K562 (cell line): Measurements from ENCODE around the gene KMT2D. TPM values are rescaled to one million over a fixed set of nuclear protein-coding genes. Genes with fewer than 3 reads are reported as not detected.

ENCODE experiments used
- ATAC-seq: fragments of 200-7000 bp; cut with Tn5 transposase; 3 replicates; pipeline ENCODE4 v1.9.1; 2020; ENCODE audit warnings: moderate library complexity
- BruUV-seq: library from RNA; stranded (reverse); fragments of 400-500 nt; replicated peaks from 2 replicates; lab custom pipeline; 2021; lab: Mats Ljungman, UMichigan
- CTCF ChIA-PET: fragments of 300-600 bp; formaldehyde crosslinking; extraction: SDS; loops from one replicate; lab custom pipeline; 2021; ENCODE audit warnings: low intra/inter-chr PET ratio; lab: Yijun Ruan, JAX
- POLR2A ChIA-PET: fragments of 300-600, 350-650 bp; sonication (Branson Sonifier 250); formaldehyde crosslinking; extraction: SDS; loops from one replicate; lab custom pipeline; 2021; ENCODE audit warnings: antibody characterized with exemption, inconsistent platforms; lab: Yijun Ruan, JAX
- DNase-seq, 4 experiments: peaks; one replicate each; pipeline versions ENCODE4 v3.0.0 to v3.0.0-alpha.2; 2011 to 2018; ENCODE audit warnings: low spot score in 3 of 4, mixed read lengths in 3 of 4; ENCODE audit errors: extremely low read depth in 1 of 4
- FAIRE-seq: peaks from 2 replicates; lab custom pipeline; 2011; peaks lifted over from hg19 to GRCh38; lab: Jason Lieb, UNC
- H2AFZ ChIP-seq: 2 replicates; pipeline ENCODE4 v1.6.0; 2011; ENCODE audit warnings: low read depth, low read length, control low read depth, inconsistent platforms
- H3K27ac ChIP-seq: fragments of 200-600 bp; 3 replicates; pipeline ENCODE4 v1.8.0; 2011; ENCODE audit warnings: low read depth, mild to moderate bottlenecking, control low read depth, inconsistent platforms, low read length, moderate library complexity, mixed read lengths; ENCODE audit errors: extremely low read depth
- H3K27me3 ChIP-seq, 2 experiments: fragments of 300-600 bp in 1 of 2; 2 replicates in 1 of 2; 3 replicates in 1 of 2; pipeline versions ENCODE4 v1.6.0 to v1.8.0; 2011; ENCODE audit warnings: inconsistent platforms in 2 of 2, low read length in 2 of 2, mild to moderate bottlenecking in 1 of 2, mixed read lengths in 1 of 2, moderate library complexity in 1 of 2; ENCODE audit not compliant: control insufficient read depth in 2 of 2, insufficient read depth in 2 of 2
- H3K36me3 ChIP-seq: fragments of 300-600 bp; 3 replicates; pipeline ENCODE4 v1.8.0; 2011; ENCODE audit warnings: mild to moderate bottlenecking, low read length, inconsistent platforms; ENCODE audit not compliant: control insufficient read depth, insufficient read depth
- H3K4me1 ChIP-seq, 2 experiments: fragments of 200-600 bp in 1 of 2; replicated peaks in 1 of 2; 2 replicates in 1 of 2; 3 replicates in 1 of 2; pipeline versions ENCODE4 v1.5.1 to v1.8.0; 2011; ENCODE audit warnings: inconsistent platforms in 2 of 2, low read length in 2 of 2, mild to moderate bottlenecking in 1 of 2, mixed read lengths in 1 of 2, moderate library complexity in 1 of 2; ENCODE audit not compliant: control insufficient read depth in 2 of 2, insufficient read depth in 2 of 2
- H3K4me2 ChIP-seq: 2 replicates; pipeline ENCODE4 v1.6.1; 2011; ENCODE audit warnings: low read length, control low read depth, inconsistent platforms, mixed read lengths; ENCODE audit not compliant: insufficient read depth
- H3K4me3 ChIP-seq: fragments of 200-600 bp; sonication (generic), shearing (Covaris generic); 2 replicates; pipeline ENCODE4 v1.5.1; 2016; ENCODE audit warnings: control low read depth, inconsistent platforms
- H3K79me2 ChIP-seq: fragments of 200-600 bp; 3 replicates; pipeline ENCODE4 v1.8.0; 2011; ENCODE audit warnings: low read length, inconsistent platforms; ENCODE audit not compliant: control insufficient read depth, insufficient read depth
- H3K9ac ChIP-seq, 2 experiments: 2 replicates each; pipeline versions ENCODE4 v1.6.0 to v1.6.1; 2011; ENCODE audit warnings: low read depth in 2 of 2, low read length in 2 of 2, control low read depth in 1 of 2, inconsistent platforms in 1 of 2, mild to moderate bottlenecking in 1 of 2, mixed read lengths in 1 of 2; ENCODE audit not compliant: insufficient read depth in 1 of 2
- H3K9me1 ChIP-seq: one replicate; pipeline ENCODE4 v1.6.0; 2011; ENCODE audit warnings: inconsistent platforms, mild to moderate bottlenecking, low read length, moderate library complexity; ENCODE audit not compliant: control insufficient read depth, insufficient read depth
- H3K9me3 ChIP-seq: replicated peaks from 2 replicates; pipeline ENCODE4 v1.5.1; 2011; ENCODE audit warnings: low read depth, low read length, inconsistent platforms; ENCODE audit not compliant: control insufficient read depth, insufficient read depth
- H4K20me1 ChIP-seq: replicated peaks from 2 replicates; pipeline ENCODE4 v1.6.1; 2011; ENCODE audit warnings: low read length, inconsistent platforms, mixed read lengths; ENCODE audit not compliant: control insufficient read depth, insufficient read depth
- CHD7 ChIP-seq: fragments of 200-600 bp; sonication (generic); IDR thresholded peaks from one replicate; pipeline ENCODE4 v1.6.1; 2012; ENCODE audit warnings: mild to moderate bottlenecking, low read depth, low read length, inconsistent platforms
- ELF4 ChIP-seq: fragments of 450-650 bp; formaldehyde crosslinking; IDR thresholded peaks from 2 replicates; pipeline ENCODE4 v1.4.0; 2022; ENCODE audit warnings: missing genetic modification characterization
- HIVEP1 ChIP-seq: fragments of 250-450 bp; sonication (Bioruptor Pico); IDR thresholded peaks from 2 replicates; pipeline ENCODE4 v1.4.0; 2020; ENCODE audit warnings: mild to moderate bottlenecking
- MNT ChIP-seq, 2 experiments: fragments of 450-650 bp; conservative IDR thresholded peaks; 2 replicates each; pipeline ENCODE4 v1.6.1; 2017; ENCODE audit warnings: mild to moderate bottlenecking in 2 of 2, moderate library complexity in 2 of 2
- RAD21 ChIP-seq, 2 experiments: fragments of 250-450 bp in 1 of 2; fragments of 450-650 bp in 1 of 2; sonication (Bioruptor Pico) in 1 of 2; formaldehyde crosslinking in 1 of 2; IDR thresholded peaks in 1 of 2; conservative IDR thresholded peaks in 1 of 2; 2 replicates each; pipeline versions ENCODE4 v1.4.0 to v1.8.0; 2020 to 2022; ENCODE audit warnings: mild to moderate bottlenecking in 2 of 2, moderate library complexity in 1 of 2
- SMC3 ChIP-seq: conservative IDR thresholded peaks from 2 replicates; pipeline ENCODE4 v1.6.1; 2011; ENCODE audit warnings: low read depth, low read length, improper control_type of control experiment; ENCODE audit not compliant: insufficient read depth
- SPI1 ChIP-seq: IDR thresholded peaks from 2 replicates; pipeline ENCODE4 v1.6.1; 2011; ENCODE audit warnings: low read depth, low read length, control low read depth, borderline replicate concordance
- TSC22D4 ChIP-seq: fragments of 450-650 bp; IDR thresholded peaks from 2 replicates; pipeline ENCODE4 v1.6.1; 2016; ENCODE audit warnings: missing genetic modification characterization, missing biosample characterization, control low read depth
- WGBS: fragments of 100-300 bp; shearing (Covaris generic); methylation state at CpG from one replicate; pipeline ENCODE4 v1.1.6; 2016; ENCODE audit warnings: low coverage, mixed read lengths; ENCODE audit not compliant: insufficient coverage; ENCODE audit errors: missing lambda C conversion rate; 5-methylcytosine and 5-hydroxymethylcytosine counted together
- in situ Hi-C: fragments of 300-500 bp; cut with MboI; formaldehyde crosslinking; loops from 4 replicates; pipeline ENCODE4 v1.15.0; 2018; ENCODE audit warnings: inconsistent platforms, mixed read lengths
- intact Hi-C: fragments of 100-400 bp; cut with micrococcal nuclease; formaldehyde crosslinking; loops from 2 replicates; pipeline ENCODE4 v1.14.2; 2022
- polyA plus RNA-seq, 8 experiments: library from polyadenylated mRNA; depleted of rRNA in 4 of 8; stranded (reverse) in 5 of 8; unstranded in 3 of 8; fragments of >200 nt; fragmentation: Nextera tagmentation in 2 of 8; fragmentation: Illumina TruSeq in 1 of 8; extraction: Ambion mirVana in 2 of 8; extraction: Trizol in 1 of 8; gene quantifications; 2 replicates each; pipeline versions ENCODE4 v1.2.1 to v1.2.3, GENCODE V29; 2011 to 2014; ENCODE audit warnings: inconsistent platforms in 1 of 8, missing spikeins in 1 of 8
- total RNA-seq, 7 experiments: library from RNA; depleted of rRNA in 6 of 7; stranded (reverse); fragments of >200 nt in 6 of 7; fragmentation: Illumina TruSeq in 2 of 7; extraction: Trizol in 2 of 7; gene quantifications; 2 replicates each; pipeline versions ENCODE4 v1.2.1 to v1.2.3, GENCODE V29; 2011 to 2021; ENCODE audit warnings: low replicate concordance in 1 of 7

The KMT2D gene
- total and polyA plus RNA-seq, 9 of the 15 experiments (the other 6 are each of a cell fraction or from before 2014, with no cell fraction given) = 0.22 to 93.7 (median 13.7) TPM

- H2AFZ ChIP-seq = no peak overlapping the region
- in situ Hi-C loops = no loop called here
- ChIA-PET POLR2A (interaction anchor here (0.6 to 3.4 kb wide), 13 partner anchors 9 to 87 kb away, joined by 3 to 13 read pairs (median 4); partner anchors contain the start of genes RHEBL1 and TUBA1B), CTCF (interaction anchor here (0.6 to 0.7 kb wide), 2 partner anchors 27 to 47 kb away, joined by 3 read pairs; no protein-coding TSS in a partner anchor)
- no peak overlapping the region for H3K27ac ChIP-seq
- BruUV-seq = TSS peak; percentile 25
- ATAC-seq (peak; percentile 95), FAIRE-seq (peak; percentile 93), DNase-seq (peak; percentile 75 to 86 (median 80))
- peaks cover 4% of the 10 kb centered on the region; the same call in 1 of the 2 replicates for H4K20me1 ChIP-seq
- H3K4me3 ChIP-seq = no peak overlapping the region
- no peak overlapping the region for H3K4me2 ChIP-seq
- no peaks in the 10 kb centered on the region for H3K9me1 ChIP-seq
- peaks cover 99% of the 10 kb centered on the region for H3K36me3 ChIP-seq
- H3K27me3 ChIP-seq = no peaks in the 10 kb centered on the region
- 0 out of 4 replicates have a peak overlapping the region, but pooled peaks of 1 of the 2 experiments have one; percentile 29 for H3K9ac ChIP-seq
- intact Hi-C loops = no loop called here
- 55% methylated on average over 11 of the region's 11 CpGs for WGBS
- H3K9me3 ChIP-seq = no peaks in the 10 kb centered on the region
- H3K4me1 ChIP-seq = no peaks in the 10 kb centered on the region
- no peaks in the 10 kb centered on the region for H3K79me2 ChIP-seq
- TF ChIP-seq ELF4 (CRISPR knock-in tag) = 0 out of 2 replicates have a peak, but pooled peaks have one; percentile 26
- peak in 1 of 2 experiments; percentile 28; a peak in 1 of 4 replicates for TF ChIP-seq MNT (conservative IDR thresholded peaks at IDR 0.05)
- peak; percentile 75 for TF ChIP-seq SPI1
- no peak for TF ChIP-seq TSC22D4 (tag)
- no peak for TF ChIP-seq HIVEP1
- peak; percentile 57; the same call in 1 of the 2 replicates for TF ChIP-seq SMC3
- no peak for TF ChIP-seq CHD7
- peak in 1 of 2 experiments; percentile 51; a peak in 2 of 4 replicates for TF ChIP-seq RAD21 (CRISPR knock-in tag; conservative IDR thresholded peaks at IDR 0.05 in 1 of 2, IDR thresholded peaks at IDR 0.05 in 1 of 2)
Measured at GRCh38 chr12:49043856-49044258, 16.7 kb downstream of the KMT2D start.
